GM18867 (cell line): ENCODE data around the gene SNAI1.

Source experiments
- ATAC-seq: cut with Tn5 transposase; IDR thresholded peaks from one replicate; pipeline ENCODE4 v1.9.1; 2021; ENCODE audit warnings: mild to moderate bottlenecking, moderate library complexity; ENCODE audit not compliant: unreplicated experiment

SNAI1 gene

GRCh38 chr20:50032955-50033666 is 50.3 kb downstream of the SNAI1 start:
- no peak for ATAC-seq

- no peak for ATAC-seq
These were observed 51.9 kb downstream of the SNAI1 start for GRCh38 chr20:50034567-50035180.

GRCh38 chr20:50036703-50037102 is 53.9 kb downstream of the SNAI1 start:
- no peak for ATAC-seq

GRCh38 chr20:50037123-50037522 is 54.3 kb downstream of the SNAI1 start:
- no peak for ATAC-seq

GRCh38 chr20:50037575-50037974 is 54.8 kb downstream of the SNAI1 start:
- ATAC-seq: no peak

- ATAC-seq: no peak
These were observed 55.4 kb downstream of the SNAI1 start for GRCh38 chr20:50038169-50038568.
